Right renal pelvis (tissue), 4 donors: ENCODE data around the gene ST6GALNAC4. TPM values are rescaled to one million over a fixed set of nuclear protein-coding genes. Genes with fewer than 3 reads are reported as not detected.

Experiments used
- DNase-seq, 4 donors: peaks; one replicate each; pipeline ENCODE4 v3.0.0-alpha.2; 2013; ENCODE audit warnings: low read depth in 4 of 4, low spot score in 3 of 4, missing footprints in 1 of 4
- polyA plus RNA-seq, 4 donors: library from polyadenylated mRNA; unstranded; fragments of 120-200 nt; gene quantifications; one replicate each; pipeline ENCODE4 v1.2.1, GENCODE V29; 2013; ENCODE audit not compliant: insufficient read length in 4 of 4

The ST6GALNAC4 gene
- polyA plus RNA-seq, 4 donors, result 11.3 to 15.6 (median 12.6) TPM

DNA sequence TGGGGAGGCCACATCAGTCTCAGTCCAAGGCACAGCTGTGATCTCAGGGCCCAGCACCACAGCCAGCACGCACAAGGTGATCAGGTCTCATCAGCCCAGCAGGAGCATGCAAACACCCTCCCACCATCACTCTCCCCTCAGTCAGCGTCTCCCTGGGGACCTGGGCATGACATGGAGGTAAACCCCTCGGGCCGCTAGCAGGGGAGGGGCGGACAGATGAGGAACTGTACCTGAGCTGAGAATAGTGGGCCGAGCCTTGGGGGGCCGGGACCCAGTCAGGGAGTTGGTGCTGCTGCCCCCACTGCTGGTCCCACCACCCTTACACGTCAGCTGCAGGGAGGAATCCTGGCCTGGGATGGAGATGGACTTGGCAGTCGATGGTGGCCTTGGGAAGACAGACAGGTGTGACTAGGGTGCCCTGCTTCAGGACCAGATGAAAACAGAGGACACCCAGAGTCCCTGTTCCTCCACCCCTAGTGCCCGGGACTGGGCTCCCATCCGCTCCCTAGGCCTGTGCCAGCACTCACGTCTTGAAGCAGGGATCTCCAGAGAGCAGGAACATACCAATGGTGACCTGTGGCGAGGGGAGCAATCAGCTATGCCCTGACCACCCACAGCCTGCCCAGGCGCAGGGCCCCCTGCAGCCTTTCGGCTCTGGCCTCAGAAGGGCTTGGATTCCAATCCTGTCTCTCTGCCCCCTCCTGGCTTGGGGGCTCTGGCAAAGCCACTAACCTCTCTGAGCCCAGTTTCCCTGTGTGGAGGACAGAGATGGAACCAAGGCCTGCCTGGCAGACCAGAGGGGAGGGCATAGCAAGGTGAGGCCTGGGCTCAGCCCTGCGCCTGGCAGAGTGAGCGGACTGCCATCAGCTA, 31.2 kb upstream of the ST6GALNAC4 start:
- DNase-seq, result no peak

DNA sequence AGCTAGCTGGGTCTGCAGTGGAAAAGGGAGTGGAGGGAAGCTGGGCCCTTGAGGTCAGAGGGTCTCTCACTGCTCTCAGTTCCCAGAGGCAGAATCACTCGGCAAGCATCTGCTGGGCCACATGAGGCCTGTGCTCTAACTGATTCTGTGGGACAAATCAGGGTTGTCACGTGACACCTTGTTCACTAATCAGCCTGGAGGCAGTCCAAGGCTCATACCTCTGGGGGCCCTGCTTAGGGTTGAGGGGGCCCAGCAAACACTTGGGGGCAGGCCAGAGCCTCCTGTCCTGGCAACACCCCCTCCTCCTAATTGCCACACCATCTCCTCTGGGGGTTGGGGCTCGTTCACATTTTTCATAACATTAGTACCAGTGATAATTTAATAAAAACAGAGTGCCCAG, 29.9 kb upstream of the ST6GALNAC4 start:
- DNase-seq, result no peak

DNA sequence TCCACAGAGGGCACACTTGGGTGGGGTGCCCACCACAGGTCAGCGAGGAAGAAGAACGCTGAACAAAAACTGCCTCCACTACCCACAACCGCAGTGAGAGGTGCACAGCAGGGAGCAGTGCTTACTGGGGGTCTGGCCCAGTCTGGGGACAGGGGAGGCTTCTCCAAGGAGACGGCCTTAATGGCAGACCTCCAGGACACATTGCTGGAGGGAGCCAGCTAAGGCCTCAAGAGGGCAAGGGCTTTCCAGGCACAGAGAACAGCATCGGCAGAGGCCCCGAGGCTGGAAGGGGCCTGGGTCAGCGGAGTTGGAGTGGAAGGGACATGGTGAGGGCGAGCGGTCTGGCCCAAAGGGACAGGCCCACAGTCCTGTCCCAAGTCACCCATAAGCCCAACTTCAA, 29.1 kb upstream of the ST6GALNAC4 start:
- DNase-seq, result no peak

DNA sequence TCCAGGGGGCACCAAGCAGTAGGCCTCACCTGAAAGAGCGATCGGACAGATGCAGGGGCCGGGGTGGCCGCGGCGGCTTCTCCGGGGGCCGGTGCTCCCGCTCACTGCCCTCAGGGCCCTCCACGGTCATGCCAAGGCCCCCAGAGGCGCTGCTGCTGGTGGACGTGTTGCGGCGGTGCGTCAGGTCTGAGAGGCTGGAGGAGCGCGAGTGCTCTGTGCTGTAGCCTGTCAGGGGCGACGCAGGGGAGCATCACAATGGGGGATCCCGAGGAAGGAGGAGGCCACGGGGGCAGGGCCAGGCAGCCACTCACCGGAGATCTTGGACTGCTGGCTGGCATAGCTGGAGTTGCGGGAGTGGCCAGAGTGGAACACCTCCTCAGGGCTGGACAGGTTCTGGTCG, 28.5 kb upstream of the ST6GALNAC4 start:
- no peak for DNase-seq

DNA sequence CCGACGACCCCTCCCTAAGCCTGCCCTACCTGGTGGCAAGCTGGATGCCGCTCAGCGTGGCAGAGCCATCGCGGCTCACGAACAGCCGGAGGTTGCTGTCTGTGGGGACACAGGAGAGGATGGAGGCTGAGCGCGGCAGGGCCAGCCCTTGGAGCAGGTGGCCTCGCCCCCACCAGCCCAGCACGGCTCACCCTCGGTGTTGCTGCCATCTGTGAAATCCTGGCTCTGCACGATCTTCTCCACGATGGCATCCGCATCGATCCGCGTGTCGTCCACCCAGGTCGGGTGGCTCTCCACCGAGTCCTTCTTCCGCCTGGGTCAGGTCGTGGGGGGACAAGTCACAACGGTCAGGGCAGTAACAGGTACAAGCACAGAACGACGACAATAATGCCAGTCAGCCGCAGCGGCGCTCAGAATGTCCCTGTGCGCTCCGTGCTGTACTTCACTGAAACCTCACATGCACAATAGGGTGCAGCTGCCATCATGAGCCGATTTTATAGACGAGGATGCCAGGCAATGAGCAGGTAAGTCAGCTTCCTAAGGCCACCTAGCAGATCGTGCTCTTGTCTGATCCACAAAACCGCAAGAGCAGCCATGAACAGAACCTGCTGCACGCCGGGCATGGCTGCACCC, 27.9 kb upstream of the ST6GALNAC4 start:
- no peak for DNase-seq

DNA sequence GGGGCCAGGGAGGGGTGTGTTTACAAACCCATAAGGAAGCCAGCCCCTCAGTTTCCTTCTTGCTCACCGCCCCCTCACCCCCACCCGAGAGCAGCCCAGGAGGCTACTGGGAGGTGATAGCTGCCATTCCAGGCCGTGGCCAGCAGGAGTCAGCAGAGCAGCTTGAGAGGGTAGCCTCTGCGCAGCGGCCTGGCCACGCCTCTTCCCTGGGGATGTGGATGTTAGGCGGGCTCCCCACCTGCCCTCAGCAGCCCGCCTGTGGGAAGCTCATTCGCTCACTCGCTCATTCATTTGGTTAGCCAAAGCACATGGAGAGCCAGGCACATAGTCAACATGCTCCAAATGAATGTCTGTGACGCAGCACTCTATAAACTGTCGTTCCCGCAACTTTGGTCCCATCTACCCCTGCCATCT, 26.9 kb upstream of the ST6GALNAC4 start:
- DNase-seq, result no peak

DNA sequence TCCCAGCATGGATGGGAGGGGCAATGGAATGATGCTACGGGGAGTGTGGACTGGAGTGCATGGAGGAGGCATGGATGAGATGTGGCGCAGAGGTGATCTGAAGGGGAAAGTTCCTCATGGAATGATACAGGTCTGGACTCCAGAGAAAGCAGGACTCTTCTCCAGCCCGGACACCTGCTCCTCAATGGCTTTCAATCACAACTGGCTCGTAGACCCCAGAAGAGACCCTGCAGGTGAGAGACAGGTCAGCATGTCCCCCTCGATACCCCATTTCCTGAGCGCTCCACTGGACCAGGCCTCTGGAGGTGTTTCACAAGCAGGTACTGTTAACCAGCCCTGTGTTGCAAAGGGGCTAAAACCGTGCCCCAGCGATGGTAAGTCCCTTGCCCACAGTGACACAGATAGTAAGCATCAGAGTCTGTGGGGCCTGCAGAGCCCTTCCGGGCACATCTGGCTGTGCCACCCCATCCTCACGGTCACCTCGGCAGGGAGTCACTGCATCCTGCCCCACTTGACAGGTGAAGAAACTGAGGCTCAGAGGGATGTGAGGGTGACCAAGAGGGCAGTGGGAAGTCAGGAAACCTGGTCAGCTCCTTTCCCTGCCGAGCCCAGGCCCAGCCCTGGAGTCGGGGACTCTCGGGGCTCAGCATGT, 26.3 kb upstream of the ST6GALNAC4 start:
- no peak for DNase-seq

DNA sequence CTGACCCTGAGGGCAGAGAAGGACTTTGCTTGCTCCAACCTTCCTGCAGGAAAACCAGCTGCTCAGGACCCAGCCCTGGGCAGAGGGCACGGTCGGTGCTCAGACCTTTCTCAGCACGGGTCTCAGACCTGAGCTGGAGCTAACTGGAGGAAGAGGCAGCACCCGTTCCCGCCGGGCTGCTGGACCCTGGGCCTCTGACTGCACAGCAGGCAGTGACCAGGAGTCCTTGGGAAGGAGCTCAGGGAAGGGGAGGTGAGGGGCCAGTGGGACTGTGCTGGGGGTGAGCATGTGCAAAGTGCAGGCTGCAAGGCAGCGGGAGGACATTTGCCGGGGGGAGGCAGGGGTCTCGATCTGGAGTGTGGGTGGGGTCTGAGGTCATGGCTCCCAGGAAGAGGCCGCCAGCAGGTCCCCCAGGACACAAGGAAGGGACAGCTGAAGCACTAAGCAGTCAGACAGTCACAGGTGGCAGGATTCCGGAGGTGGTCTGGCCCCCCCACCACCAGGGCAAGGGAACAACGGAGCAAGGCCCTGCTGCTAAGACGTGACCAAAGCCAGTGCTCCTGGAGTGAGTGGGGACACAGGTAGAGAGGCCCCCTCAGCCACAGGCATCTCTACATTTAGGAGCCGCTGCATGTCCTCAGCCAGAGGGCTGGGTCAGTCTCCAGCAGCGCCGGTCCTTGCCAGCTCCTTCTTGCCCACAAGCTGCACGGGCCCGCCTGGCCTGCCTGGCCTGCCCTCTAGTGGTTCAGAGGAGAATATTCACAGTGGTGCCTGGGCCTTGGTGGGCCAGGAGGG, 25.6 kb upstream of the ST6GALNAC4 start:
- DNase-seq, result peak in 1 of 4 donors; percentile 49

DNA sequence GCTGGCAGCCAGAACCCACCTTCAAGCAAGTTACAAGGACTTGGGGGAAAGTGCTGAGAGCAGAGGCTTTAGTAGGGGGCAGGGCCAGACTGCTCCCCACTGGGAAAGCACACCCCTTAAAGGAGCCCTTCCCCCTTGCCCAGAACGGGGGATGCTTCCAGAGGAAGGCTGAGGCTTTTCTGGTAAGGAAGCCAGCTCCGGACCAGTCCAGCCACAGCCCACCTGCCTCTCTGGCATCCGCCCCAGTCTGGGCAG, 25.0 kb upstream of the ST6GALNAC4 start:
- no peak for DNase-seq

DNA sequence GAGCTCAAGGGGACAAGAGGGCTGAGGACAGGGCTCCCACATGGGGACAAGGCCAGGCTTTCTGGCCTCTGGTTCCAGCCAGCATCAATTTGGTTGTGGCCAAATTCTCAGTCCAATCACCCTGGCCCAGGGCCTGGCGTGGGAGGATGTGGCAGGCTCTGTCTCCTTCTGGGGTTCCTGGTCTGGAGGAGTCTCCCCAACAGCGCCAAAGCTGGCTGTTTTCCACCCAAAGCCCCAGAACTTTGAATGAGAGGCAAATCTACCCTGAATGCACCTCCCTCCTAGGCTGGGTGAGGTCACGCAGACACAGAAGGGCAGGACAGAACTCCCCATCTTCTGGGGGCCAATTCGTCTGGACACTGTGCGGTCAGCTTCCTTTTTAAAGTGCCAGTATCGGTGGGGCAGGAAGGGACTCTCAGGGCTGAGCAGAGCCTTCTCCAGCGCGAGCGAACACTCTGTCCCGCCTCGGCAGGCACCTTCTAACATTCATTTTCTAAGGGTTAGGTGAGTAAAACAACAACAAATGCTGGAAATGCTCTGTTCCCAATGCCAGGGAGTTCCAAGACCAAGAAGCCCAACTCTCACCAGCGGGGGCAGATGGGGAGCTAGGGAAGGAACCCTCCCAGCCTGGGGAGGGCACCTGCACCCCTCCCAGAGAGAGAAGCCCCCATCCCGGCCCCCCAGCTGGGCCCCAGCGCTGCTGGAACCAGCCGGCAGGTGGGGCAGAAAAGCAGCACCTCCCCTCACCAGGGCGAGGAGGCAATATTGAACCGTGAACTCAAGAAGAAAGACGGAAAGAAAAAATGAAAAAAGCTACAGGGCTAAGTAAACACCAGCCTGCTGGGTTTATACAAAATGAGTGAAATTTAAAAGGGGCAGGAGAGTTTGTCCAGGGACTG, 24.5 kb upstream of the ST6GALNAC4 start:
- DNase-seq, result no peak

DNA sequence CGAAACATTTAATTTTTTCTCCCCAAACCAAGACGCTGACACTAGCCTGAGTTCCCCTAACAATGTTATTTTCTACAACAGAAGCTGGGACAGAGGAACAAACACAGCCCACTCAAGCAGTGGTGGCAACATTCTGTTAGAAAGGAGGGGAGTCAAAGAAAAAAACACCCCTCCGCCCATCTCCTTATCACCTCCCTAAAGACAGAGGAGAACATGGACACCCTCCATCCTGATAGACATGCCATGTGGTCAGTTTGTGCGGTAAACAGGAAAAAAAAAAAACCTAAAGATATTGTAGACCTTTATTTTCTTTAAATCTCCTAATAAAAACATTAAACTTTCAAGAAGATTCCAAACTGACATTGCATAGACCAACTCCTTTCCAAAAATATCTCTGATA, 23.8 kb upstream of the ST6GALNAC4 start:
- DNase-seq, result no peak

DNA sequence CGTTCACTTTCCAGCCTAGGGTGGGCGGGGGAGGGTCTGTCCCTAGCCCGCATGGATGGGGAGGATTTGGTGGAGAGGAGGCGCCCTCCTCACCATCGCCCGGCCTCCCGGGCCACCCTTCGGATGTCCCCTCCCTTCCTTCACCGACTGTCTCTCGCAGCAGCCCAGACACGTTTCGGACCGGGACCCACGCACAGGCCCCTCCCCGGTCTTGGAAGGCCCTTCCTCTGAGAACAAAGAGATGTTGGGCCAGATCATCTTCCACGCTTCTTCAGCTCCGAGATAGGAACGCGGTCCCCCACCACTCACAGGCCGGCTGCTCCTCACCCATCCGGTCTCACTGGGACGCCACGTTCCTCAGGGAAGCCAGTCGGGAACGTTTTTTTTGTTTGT, 21.5 kb upstream of the ST6GALNAC4 start:
- DNase-seq, result no peak

DNA sequence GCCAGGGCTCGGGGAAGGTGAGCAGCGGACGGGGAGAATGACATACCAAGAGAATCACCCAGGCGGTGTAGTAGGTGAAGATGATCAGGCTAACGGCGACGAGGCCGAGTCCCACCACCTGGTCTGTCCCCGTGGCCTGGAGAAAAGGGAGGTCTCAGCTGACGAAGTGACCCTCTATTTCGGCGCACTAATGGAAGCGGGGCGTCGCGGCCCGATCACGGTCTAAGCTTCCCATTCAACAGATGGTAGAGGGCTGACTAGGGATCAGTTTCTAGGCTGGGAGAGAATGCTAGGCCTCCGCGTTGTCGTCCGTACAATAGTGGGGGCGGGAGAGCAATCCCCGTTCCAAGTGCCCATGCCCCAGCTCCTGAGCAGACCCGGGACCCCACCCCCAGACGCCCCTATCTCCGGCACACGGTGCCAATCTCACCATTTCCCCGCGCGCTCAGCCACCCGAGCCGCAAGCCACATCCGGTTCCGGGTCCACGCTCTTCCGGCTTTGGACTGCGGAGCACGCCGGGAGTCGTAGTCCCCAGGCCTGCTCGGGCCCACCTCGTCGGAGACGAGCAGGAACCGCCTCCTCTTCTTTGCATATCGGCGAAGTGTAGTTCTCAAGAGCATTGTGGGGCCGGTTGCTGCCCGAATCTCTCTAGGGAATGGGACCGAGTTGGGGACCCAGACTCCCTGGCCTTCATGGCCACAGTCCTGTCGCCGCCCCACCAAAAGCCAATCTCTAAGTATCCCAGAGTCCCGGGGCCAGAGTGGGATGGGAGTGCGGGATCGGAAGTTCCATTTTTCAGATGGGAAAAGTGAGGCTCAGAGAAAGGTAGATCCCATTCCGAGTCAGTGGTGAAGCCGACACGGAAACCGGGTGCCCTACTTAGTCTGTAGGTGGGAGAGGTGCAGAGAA, 20.8 kb upstream of the ST6GALNAC4 start, which contains the start of gene DPM2:
DPM2 (minus strand) TSS at position 467 of the 910 bp plus-strand sequence; CDS start at position 433, 34 bp downstream.
- peak; percentile 73 to 81 (median 77) for DNase-seq

DNA sequence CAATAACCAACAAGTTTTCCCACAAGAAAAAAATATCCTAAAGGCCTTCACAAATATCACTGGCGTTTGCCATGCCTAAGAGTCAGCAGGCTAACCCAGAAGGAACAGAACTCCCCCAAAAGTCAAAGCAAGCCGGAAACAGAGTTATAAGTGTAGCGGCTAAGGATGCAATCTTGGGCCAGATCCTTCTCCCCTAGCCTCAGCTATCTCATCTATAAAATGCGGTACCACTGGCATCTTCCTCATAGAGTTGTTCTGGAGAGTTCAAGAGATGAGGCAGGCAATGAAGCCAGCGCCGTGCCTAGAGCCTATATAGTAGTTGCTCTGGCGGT, 20.2 kb upstream of the ST6GALNAC4 start:
- DNase-seq, result no peak

DNA sequence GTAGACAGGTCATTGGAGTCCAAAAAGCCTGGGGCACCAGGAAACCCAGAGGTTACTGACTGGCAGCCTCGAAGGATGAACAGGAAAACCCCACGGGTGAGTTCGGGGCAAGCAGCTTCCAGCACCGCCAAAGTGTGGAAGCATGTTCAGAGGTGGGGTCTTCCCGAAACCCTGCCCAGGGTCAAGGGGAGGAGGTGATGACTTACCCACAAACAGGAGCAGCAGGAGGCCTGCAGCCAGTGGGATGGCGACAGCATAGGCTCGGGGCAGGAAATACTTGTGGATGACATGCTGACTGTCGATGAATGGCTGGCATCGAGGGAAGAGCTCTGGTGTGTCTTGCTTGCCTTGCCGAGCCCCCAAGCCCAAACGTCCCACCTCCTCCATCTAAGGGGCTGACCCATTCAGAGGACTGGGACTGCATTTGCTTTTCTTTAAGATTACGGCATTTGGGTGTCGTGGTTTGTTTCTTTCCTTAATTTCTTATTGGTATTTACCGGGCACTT, 19.6 kb upstream of the ST6GALNAC4 start:
- no peak for DNase-seq

DNA sequence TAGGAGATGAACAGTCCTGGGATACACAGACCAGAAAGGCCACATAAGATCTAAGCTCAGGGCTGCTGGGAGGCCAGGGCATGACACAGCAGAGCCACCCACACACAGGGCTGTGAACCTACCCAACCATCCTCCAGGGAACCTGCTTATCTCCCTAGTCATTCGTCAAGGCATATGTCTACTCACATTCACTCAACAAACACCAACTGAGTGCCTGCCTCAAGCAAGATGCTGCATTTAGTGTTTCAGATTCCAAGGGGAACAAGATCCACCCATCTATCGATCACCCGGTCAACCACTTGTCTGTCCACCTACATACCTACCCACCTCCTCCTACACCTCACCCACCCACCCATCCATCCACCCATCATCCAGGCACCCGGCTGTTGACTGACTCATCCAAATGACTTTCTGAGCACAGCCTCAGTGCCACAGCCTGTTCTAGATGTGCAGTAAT, 19.0 kb upstream of the ST6GALNAC4 start:
- DNase-seq, result no peak

DNA sequence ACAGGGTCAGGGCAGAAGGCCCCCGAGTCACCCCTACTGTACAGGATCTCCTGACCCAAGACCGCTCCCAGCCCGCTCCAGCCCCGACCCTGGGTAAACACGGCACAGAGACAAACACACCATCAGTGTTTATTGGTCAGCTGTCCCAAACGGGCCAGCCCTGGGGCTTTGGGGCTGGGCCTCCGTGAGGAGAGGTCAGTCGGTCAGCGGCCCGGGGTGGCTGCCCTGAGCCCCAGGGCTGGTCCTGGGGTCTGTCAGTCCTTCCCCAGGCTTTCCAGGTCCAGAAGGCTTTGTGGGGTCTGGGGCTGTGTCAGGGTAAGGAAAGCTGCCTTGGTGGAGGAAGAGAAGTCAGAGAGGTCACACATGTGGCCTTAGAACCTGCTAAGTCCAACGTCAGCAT, 18.1 kb upstream of the ST6GALNAC4 start:
- no peak for DNase-seq

DNA sequence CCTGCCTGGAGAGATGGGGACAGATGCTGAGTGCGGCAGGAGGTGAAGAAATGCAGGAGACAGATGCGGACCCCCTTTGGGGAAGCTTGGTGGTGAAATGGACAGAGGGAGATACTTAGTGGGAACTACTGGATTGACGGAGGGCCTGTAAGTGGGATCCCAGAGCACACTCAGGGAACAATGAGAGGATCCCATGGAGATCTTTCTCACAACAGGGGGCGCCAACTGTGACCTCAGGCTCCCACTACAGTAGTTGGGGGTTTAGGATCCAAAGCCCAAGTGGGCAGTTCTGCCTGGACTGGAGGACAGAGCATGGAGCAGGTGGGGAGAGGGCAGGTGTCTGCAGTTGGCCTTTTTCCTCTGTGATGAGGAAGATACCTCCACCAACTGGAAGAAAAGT, 17.4 kb upstream of the ST6GALNAC4 start:
- DNase-seq, result no peak
